ENCODE data around the gene RFX2. TPM values are rescaled to one million over a fixed set of nuclear protein-coding genes. Genes with fewer than 3 reads are reported as not detected.

Gene RFX2
- total and polyA plus RNA-seq, 9 of the 15 experiments (the other 6 are each of a cell fraction or from before 2014, with no cell fraction given) = 3.6 to 18.7 (median 8.7) TPM

GRCh38 chr19:6060600-6061375, 49.5 kb downstream of the RFX2 start (continued):
- peak; percentile 40 for TF ChIP-seq E2F8 (IDR thresholded peaks at IDR 0.05; ENCODE audit: low read depth, partially characterized antibody)
- TF ChIP-seq PML (IDR thresholded peaks at IDR 0.05; ENCODE audit: low read length) = 0 out of 2 replicates have a peak, but pooled peaks have one; percentile 25
- TF ChIP-seq PHF21A (IDR thresholded peaks at IDR 0.05; ENCODE audit: borderline replicate concordance, low read depth) = peak; percentile 92
- TF ChIP-seq ZNF717 (CRISPR knock-in tag; IDR thresholded peaks at IDR 0.05) = no peak
- peak; percentile 61; the same call in 1 of the 2 replicates for TF ChIP-seq ZNF584 (CRISPR knock-in tag; IDR thresholded peaks at IDR 0.05; ENCODE audit: low read depth)
- TF ChIP-seq CBX5 (IDR thresholded peaks at IDR 0.05; ENCODE audit: borderline replicate concordance, low read depth) = 0 out of 2 replicates have a peak, but pooled peaks have one; percentile 7
- peak; percentile 33; the same call in 1 of the 2 replicates for TF ChIP-seq ELF4 (CRISPR knock-in tag; IDR thresholded peaks at IDR 0.05)
- peak in 1 of 2 experiments; percentile 93; a peak in 2 of 4 replicates for TF ChIP-seq HDAC1 (IDR thresholded peaks at IDR 0.05)
- TF ChIP-seq CEBPB (tag; IDR thresholded peaks at IDR 0.05) = peak; percentile 36; the same call in 1 of the 2 replicates
- peak; percentile 46 for TF ChIP-seq RBBP5 (IDR thresholded peaks at IDR 0.05; ENCODE audit: borderline replicate concordance, insufficient read depth, low read length, poor library complexity, severe bottlenecking)
- TF ChIP-seq CBX3 (IDR thresholded peaks at IDR 0.05; ENCODE audit: borderline replicate concordance in 1 of 2, low read length in 2 of 2) = peak in 1 of 2 experiments; percentile 72; a peak in 2 of 3 replicates
- peak; percentile 53; the same call in 1 of the 2 replicates for TF ChIP-seq REST (IDR thresholded peaks at IDR 0.05; ENCODE audit: borderline replicate concordance)
- TF ChIP-seq REST (CRISPR knock-in tag; IDR thresholded peaks at IDR 0.05; ENCODE audit: low read depth) = 0 out of 2 replicates have a peak, but pooled peaks have one; percentile 39
- no peak for TF ChIP-seq FUS (optimal IDR thresholded peaks at IDR 0.05; ENCODE audit: low read depth, low read length)
- TF ChIP-seq ZNF583 (CRISPR knock-in tag; IDR thresholded peaks at IDR 0.05) = peak; percentile 72; the same call in 1 of the 2 replicates
- no peak for TF ChIP-seq CBX8 (IDR thresholded peaks at IDR 0.05; ENCODE audit: borderline replicate concordance, extremely low read depth, low read depth, low read length, poor library complexity, severe bottlenecking)
